Measurements from ENCODE around the gene USH2A.
A peak's percentile ranks its signal among the peaks of the same experiment; 100 is the strongest.

- TF ChIP-seq CBX3 (IDR thresholded peaks at IDR 0.05; ENCODE audit: low read depth) (no peak), CTCF (IDR thresholded peaks at IDR 0.05 in 2 of 3, conservative IDR thresholded peaks at IDR 0.05 in 1 of 3; ENCODE audit: borderline replicate concordance in 1 of 3, insufficient read depth in 1 of 3, low read depth in 2 of 3, low read length in 2 of 3) (peak; percentile 59 to 91 (median 81); a peak in 5 of 6 replicates), MAX (IDR thresholded peaks at IDR 0.05) (no peak), EZH2 (IDR thresholded peaks at IDR 0.05) (no peak), REST (IDR thresholded peaks at IDR 0.05; ENCODE audit: low read depth) (no peak), ZNF274 (IDR thresholded peaks at IDR 0.05; ENCODE audit: low read depth, low read length) (no peak)
Observed at GRCh38 chr1:215710036-215710898, 713.0 kb downstream of the USH2A start.

All from HCT116 (cell line).